ENCODE data around the gene PALLD. TPM values are rescaled to one million over a fixed set of nuclear protein-coding genes. Genes with fewer than 3 reads are reported as not detected.

The PALLD gene
- total RNA-seq, 1 donor from 2014 or later, result 16.4 TPM

DNA sequence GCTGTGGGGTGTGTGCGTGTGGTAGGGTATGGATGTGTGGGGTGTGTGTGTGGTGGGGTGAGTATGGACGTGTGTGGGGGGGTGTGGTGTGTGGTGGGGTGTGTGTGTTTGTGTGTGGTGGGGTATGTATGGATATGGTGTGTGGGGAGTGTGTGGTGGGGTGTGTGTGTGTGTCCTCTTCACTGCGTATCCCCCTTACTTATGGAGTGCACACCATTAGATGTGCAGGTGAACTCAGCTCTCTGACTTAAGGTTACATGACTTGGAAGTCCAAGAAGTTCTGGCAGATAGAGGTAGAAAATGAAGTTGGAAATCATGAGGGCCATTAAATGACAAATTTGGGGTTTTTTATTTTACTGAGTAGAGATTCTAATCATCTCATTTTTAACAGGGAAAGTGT, 182.5 kb downstream of the PALLD start:
- no peaks in the 10 kb centered on the region for H3K36me3 Mint-ChIP-seq (ENCODE audit: low read depth, unreplicated experiment)
- H3K4me1 Mint-ChIP-seq (ENCODE audit: unreplicated experiment), result no peaks in the 10 kb centered on the region
- H3K9me3 Mint-ChIP-seq (ENCODE audit: unreplicated experiment), result no peaks in the 10 kb centered on the region
- TF ChIP-seq, protein P1, sequence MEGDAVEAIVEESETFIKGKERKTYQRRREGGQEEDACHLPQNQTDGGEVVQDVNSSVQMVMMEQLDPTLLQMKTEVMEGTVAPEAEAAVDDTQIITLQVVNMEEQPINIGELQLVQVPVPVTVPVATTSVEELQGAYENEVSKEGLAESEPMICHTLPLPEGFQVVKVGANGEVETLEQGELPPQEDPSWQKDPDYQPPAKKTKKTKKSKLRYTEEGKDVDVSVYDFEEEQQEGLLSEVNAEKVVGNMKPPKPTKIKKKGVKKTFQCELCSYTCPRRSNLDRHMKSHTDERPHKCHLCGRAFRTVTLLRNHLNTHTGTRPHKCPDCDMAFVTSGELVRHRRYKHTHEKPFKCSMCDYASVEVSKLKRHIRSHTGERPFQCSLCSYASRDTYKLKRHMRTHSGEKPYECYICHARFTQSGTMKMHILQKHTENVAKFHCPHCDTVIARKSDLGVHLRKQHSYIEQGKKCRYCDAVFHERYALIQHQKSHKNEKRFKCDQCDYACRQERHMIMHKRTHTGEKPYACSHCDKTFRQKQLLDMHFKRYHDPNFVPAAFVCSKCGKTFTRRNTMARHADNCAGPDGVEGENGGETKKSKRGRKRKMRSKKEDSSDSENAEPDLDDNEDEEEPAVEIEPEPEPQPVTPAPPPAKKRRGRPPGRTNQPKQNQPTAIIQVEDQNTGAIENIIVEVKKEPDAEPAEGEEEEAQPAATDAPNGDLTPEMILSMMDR (IDR thresholded peaks at IDR 0.05; ENCODE audit: unreplicated experiment), result no peak
- H3K27ac Mint-ChIP-seq (ENCODE audit: unreplicated experiment), result no peak overlapping the region
- peaks cover 2% of the 10 kb centered on the region for H3K27me3 Mint-ChIP-seq (ENCODE audit: unreplicated experiment)
- no peak overlapping the region for H3K4me3 Mint-ChIP-seq (ENCODE audit: unreplicated experiment)
- DNase-seq (ENCODE audit: low spot score), result no peak

- H3K4me1 Mint-ChIP-seq (ENCODE audit: unreplicated experiment), result no peaks in the 10 kb centered on the region
- TF ChIP-seq, protein P1 (IDR thresholded peaks at IDR 0.05; ENCODE audit: unreplicated experiment), result no peak
- H3K9me3 Mint-ChIP-seq (ENCODE audit: unreplicated experiment), result no peaks in the 10 kb centered on the region
- H3K27me3 Mint-ChIP-seq (ENCODE audit: unreplicated experiment), result peaks cover 2% of the 10 kb centered on the region
- DNase-seq (ENCODE audit: low spot score), result no peak
- H3K4me3 Mint-ChIP-seq (ENCODE audit: unreplicated experiment), result no peak overlapping the region
- H3K27ac Mint-ChIP-seq (ENCODE audit: unreplicated experiment), result no peak overlapping the region
- H3K36me3 Mint-ChIP-seq (ENCODE audit: low read depth, unreplicated experiment), result no peaks in the 10 kb centered on the region
These were observed 183.0 kb downstream of the PALLD start for GRCh38 chr4:168679819-168680218.

GRCh38 chr4:168682898-168683500, 186.1 kb downstream of the PALLD start:
- no peak overlapping the region for H3K4me3 Mint-ChIP-seq (ENCODE audit: unreplicated experiment)
- no peak overlapping the region for H3K27ac Mint-ChIP-seq (ENCODE audit: unreplicated experiment)
- peaks cover 13% of the 10 kb centered on the region for H3K4me1 Mint-ChIP-seq (ENCODE audit: unreplicated experiment)
- TF ChIP-seq, protein P1 (IDR thresholded peaks at IDR 0.05; ENCODE audit: unreplicated experiment), result no peak
- DNase-seq (ENCODE audit: low spot score), result no peak
- no peaks in the 10 kb centered on the region for H3K36me3 Mint-ChIP-seq (ENCODE audit: low read depth, unreplicated experiment)
- no peaks in the 10 kb centered on the region for H3K9me3 Mint-ChIP-seq (ENCODE audit: unreplicated experiment)
- peaks cover 6% of the 10 kb centered on the region for H3K27me3 Mint-ChIP-seq (ENCODE audit: unreplicated experiment)

- no peak overlapping the region for H3K27ac Mint-ChIP-seq (ENCODE audit: unreplicated experiment)
- peaks cover 5% of the 10 kb centered on the region for H3K27me3 Mint-ChIP-seq (ENCODE audit: unreplicated experiment)
- H3K4me3 Mint-ChIP-seq (ENCODE audit: unreplicated experiment), result no peak overlapping the region
- H3K9me3 Mint-ChIP-seq (ENCODE audit: unreplicated experiment), result no peaks in the 10 kb centered on the region
- DNase-seq (ENCODE audit: low spot score), result no peak
- H3K4me1 Mint-ChIP-seq (ENCODE audit: unreplicated experiment), result peaks cover 15% of the 10 kb centered on the region
- TF ChIP-seq, protein P1 (IDR thresholded peaks at IDR 0.05; ENCODE audit: unreplicated experiment), result no peak
- no peaks in the 10 kb centered on the region for H3K36me3 Mint-ChIP-seq (ENCODE audit: low read depth, unreplicated experiment)
These were observed 186.7 kb downstream of the PALLD start for GRCh38 chr4:168683595-168683994.

DNA sequence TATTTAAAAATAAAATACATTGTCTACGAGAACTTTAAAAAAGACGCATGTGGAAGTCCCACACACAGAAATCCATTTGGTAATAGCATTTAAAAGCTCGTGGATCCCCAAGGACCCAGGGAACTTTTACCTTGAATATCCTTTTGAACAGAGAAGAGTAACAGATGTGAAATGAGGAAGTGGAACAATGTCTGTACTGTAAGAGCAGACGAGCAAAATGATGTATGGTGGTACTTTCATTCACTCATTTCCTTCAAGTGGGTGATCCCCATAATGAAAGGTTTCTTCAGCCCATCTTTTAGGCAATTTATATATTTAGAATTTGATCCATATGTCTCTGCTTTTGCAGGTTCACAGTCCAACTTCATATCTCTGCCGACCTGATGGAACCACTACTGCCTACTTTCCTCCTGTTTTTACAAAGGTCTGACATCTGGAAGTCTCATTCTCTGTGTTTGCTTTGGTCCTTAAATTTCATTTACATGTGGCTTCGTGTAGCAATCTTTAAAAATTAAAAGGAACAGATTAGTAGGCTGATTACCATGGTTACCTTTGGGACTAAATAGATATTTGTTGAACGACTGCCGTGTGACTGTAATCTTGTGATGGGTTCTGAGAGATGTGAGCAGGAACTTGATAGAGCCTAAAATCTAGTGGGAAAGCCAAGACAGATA, 188.4 kb downstream of the PALLD start:
- H3K9me3 Mint-ChIP-seq (ENCODE audit: unreplicated experiment), result no peaks in the 10 kb centered on the region
- no peaks in the 10 kb centered on the region for H3K36me3 Mint-ChIP-seq (ENCODE audit: low read depth, unreplicated experiment)
- peaks cover 22% of the 10 kb centered on the region for H3K4me1 Mint-ChIP-seq (ENCODE audit: unreplicated experiment)
- no peak overlapping the region for H3K27ac Mint-ChIP-seq (ENCODE audit: unreplicated experiment)
- TF ChIP-seq, protein P1 (IDR thresholded peaks at IDR 0.05; ENCODE audit: unreplicated experiment), result no peak
- no peak for DNase-seq (ENCODE audit: low spot score)
- no peak overlapping the region for H3K4me3 Mint-ChIP-seq (ENCODE audit: unreplicated experiment)
- peaks cover 4% of the 10 kb centered on the region for H3K27me3 Mint-ChIP-seq (ENCODE audit: unreplicated experiment)
